Cardiac atrium fibroblast (primary cell): ENCODE results near the gene SCEL. TPM values are rescaled to one million over a fixed set of nuclear protein-coding genes. Genes with fewer than 3 reads are reported as not detected.

ENCODE experiments used
- total RNA-seq: library from RNA; depleted of rRNA; stranded (reverse); fragments of >200 nt; gene quantifications from 2 replicates; pipeline ENCODE4 v1.2.3, GENCODE V29; 2015

Gene SCEL, protein sequence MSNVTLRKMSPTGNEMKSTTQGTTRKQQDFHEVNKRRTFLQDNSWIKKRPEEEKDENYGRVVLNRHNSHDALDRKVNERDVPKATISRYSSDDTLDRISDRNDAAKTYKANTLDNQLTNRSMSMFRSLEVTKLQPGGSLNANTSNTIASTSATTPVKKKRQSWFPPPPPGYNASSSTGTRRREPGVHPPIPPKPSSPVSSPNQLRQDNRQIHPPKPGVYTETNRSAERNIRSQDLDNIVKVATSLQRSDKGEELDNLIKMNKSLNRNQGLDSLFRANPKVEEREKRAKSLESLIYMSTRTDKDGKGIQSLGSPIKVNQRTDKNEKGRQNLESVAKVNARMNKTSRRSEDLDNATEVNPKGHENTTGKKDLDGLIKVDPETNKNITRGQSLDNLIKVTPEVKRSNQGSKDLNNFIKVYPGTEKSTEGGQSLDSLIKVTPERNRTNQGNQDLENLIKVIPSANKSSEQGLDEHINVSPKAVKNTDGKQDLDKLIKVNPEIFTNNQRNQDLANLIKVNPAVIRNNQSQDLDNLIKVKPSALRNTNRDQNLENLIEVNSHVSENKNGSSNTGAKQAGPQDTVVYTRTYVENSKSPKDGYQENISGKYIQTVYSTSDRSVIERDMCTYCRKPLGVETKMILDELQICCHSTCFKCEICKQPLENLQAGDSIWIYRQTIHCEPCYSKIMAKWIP
- total RNA-seq: not detected in 2 replicates

DNA sequence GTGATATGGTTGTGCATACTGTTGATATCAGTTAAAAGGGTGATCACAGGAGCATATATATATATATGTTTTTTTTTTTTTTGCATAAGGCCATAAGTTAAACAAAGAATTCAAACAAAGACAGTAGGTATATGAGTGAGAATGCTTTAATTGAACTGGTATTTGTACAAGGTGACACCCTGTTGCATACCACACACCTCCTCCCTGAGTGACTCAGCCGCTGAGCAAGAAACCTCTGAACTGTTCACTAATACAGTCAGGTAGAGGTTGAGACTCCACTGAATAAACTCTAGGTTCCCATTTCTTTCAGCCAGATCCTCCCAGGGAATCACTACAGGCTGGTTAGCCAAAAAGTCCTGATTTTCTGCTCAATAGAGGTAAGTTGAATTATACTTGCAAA lies at the start of gene SCEL:
Gene SCEL, plus strand, starts transcription at position 259 of the 400 bp plus-strand sequence. CDS start 20,170 bp downstream, outside the sequence.

Other genes with a start within 250 kb of the SCEL start
- gene MYCBP2, start 208.6 kb upstream of the SCEL start, total RNA-seq: 32.3 and 52.7 TPM in 2 replicates
- gene SLAIN1, start 162.0 kb downstream of the SCEL start, total RNA-seq: 0.65 TPM in 1 of 2 replicates, not detected in the other